K562 (cell line): Measurements from ENCODE around the gene SBF1. TPM values are rescaled to one million over a fixed set of nuclear protein-coding genes. Genes with fewer than 3 reads are reported as not detected.

Experiments used
- ATAC-seq: fragments of 200-7000 bp; cut with Tn5 transposase; 3 replicates; pipeline ENCODE4 v1.9.1; 2020; ENCODE audit warnings: moderate library complexity
- BruUV-seq: library from RNA; stranded (reverse); fragments of 400-500 nt; replicated peaks from 2 replicates; lab custom pipeline; 2021; lab: Mats Ljungman, UMichigan
- CTCF ChIA-PET: fragments of 300-600 bp; formaldehyde crosslinking; extraction: SDS; loops from one replicate; lab custom pipeline; 2021; ENCODE audit warnings: low intra/inter-chr PET ratio; lab: Yijun Ruan, JAX
- POLR2A ChIA-PET: fragments of 300-600, 350-650 bp; sonication (Branson Sonifier 250); formaldehyde crosslinking; extraction: SDS; loops from one replicate; lab custom pipeline; 2021; ENCODE audit warnings: antibody characterized with exemption, inconsistent platforms; lab: Yijun Ruan, JAX
- DNase-seq, 4 experiments: peaks; one replicate each; pipeline versions ENCODE4 v3.0.0 to v3.0.0-alpha.2; 2011 to 2018; ENCODE audit warnings: low spot score in 3 of 4, mixed read lengths in 3 of 4; ENCODE audit errors: extremely low read depth in 1 of 4
- FAIRE-seq: peaks from 2 replicates; lab custom pipeline; 2011; peaks lifted over from hg19 to GRCh38; lab: Jason Lieb, UNC
- H2AFZ ChIP-seq: 2 replicates; pipeline ENCODE4 v1.6.0; 2011; ENCODE audit warnings: low read depth, low read length, control low read depth, inconsistent platforms
- H3K27ac ChIP-seq: fragments of 200-600 bp; 3 replicates; pipeline ENCODE4 v1.8.0; 2011; ENCODE audit warnings: low read depth, mild to moderate bottlenecking, control low read depth, inconsistent platforms, low read length, moderate library complexity, mixed read lengths; ENCODE audit errors: extremely low read depth
- H3K27me3 ChIP-seq, 2 experiments: fragments of 300-600 bp in 1 of 2; 2 replicates in 1 of 2; 3 replicates in 1 of 2; pipeline versions ENCODE4 v1.6.0 to v1.8.0; 2011; ENCODE audit warnings: inconsistent platforms in 2 of 2, low read length in 2 of 2, mild to moderate bottlenecking in 1 of 2, mixed read lengths in 1 of 2, moderate library complexity in 1 of 2; ENCODE audit not compliant: control insufficient read depth in 2 of 2, insufficient read depth in 2 of 2
- H3K36me3 ChIP-seq: fragments of 300-600 bp; 3 replicates; pipeline ENCODE4 v1.8.0; 2011; ENCODE audit warnings: mild to moderate bottlenecking, low read length, inconsistent platforms; ENCODE audit not compliant: control insufficient read depth, insufficient read depth
- H3K4me1 ChIP-seq, 2 experiments: fragments of 200-600 bp in 1 of 2; replicated peaks in 1 of 2; 2 replicates in 1 of 2; 3 replicates in 1 of 2; pipeline versions ENCODE4 v1.5.1 to v1.8.0; 2011; ENCODE audit warnings: inconsistent platforms in 2 of 2, low read length in 2 of 2, mild to moderate bottlenecking in 1 of 2, mixed read lengths in 1 of 2, moderate library complexity in 1 of 2; ENCODE audit not compliant: control insufficient read depth in 2 of 2, insufficient read depth in 2 of 2
- H3K4me2 ChIP-seq: 2 replicates; pipeline ENCODE4 v1.6.1; 2011; ENCODE audit warnings: low read length, control low read depth, inconsistent platforms, mixed read lengths; ENCODE audit not compliant: insufficient read depth
- H3K4me3 ChIP-seq: fragments of 200-600 bp; sonication (generic), shearing (Covaris generic); 2 replicates; pipeline ENCODE4 v1.5.1; 2016; ENCODE audit warnings: control low read depth, inconsistent platforms
- H3K79me2 ChIP-seq: fragments of 200-600 bp; 3 replicates; pipeline ENCODE4 v1.8.0; 2011; ENCODE audit warnings: low read length, inconsistent platforms; ENCODE audit not compliant: control insufficient read depth, insufficient read depth
- H3K9ac ChIP-seq, 2 experiments: 2 replicates each; pipeline versions ENCODE4 v1.6.0 to v1.6.1; 2011; ENCODE audit warnings: low read depth in 2 of 2, low read length in 2 of 2, control low read depth in 1 of 2, inconsistent platforms in 1 of 2, mild to moderate bottlenecking in 1 of 2, mixed read lengths in 1 of 2; ENCODE audit not compliant: insufficient read depth in 1 of 2
- H3K9me1 ChIP-seq: one replicate; pipeline ENCODE4 v1.6.0; 2011; ENCODE audit warnings: inconsistent platforms, mild to moderate bottlenecking, low read length, moderate library complexity; ENCODE audit not compliant: control insufficient read depth, insufficient read depth
- H3K9me3 ChIP-seq: replicated peaks from 2 replicates; pipeline ENCODE4 v1.5.1; 2011; ENCODE audit warnings: low read depth, low read length, inconsistent platforms; ENCODE audit not compliant: control insufficient read depth, insufficient read depth
- H4K20me1 ChIP-seq: replicated peaks from 2 replicates; pipeline ENCODE4 v1.6.1; 2011; ENCODE audit warnings: low read length, inconsistent platforms, mixed read lengths; ENCODE audit not compliant: control insufficient read depth, insufficient read depth
- KLF6 ChIP-seq: fragments of 250-450 bp; sonication (Bioruptor Pico); IDR thresholded peaks from 2 replicates; pipeline ENCODE4 v1.4.0; 2020; ENCODE audit warnings: mild to moderate bottlenecking, moderate library complexity, borderline replicate concordance
- MNT ChIP-seq, 2 experiments: fragments of 450-650 bp; conservative IDR thresholded peaks; 2 replicates each; pipeline ENCODE4 v1.6.1; 2017; ENCODE audit warnings: mild to moderate bottlenecking in 2 of 2, moderate library complexity in 2 of 2
- RBM22 ChIP-seq: fragments of 200-400 bp; formaldehyde crosslinking; IDR thresholded peaks from 2 replicates; pipeline ENCODE4 v1.6.1; 2018; ENCODE audit warnings: low read length, low read depth; ENCODE audit not compliant: poor library complexity, severe bottlenecking
- RREB1 ChIP-seq: fragments of 250-450 bp; sonication (Bioruptor Pico); IDR thresholded peaks from 2 replicates; pipeline ENCODE4 v1.4.0; 2020
- SAFB2 ChIP-seq: fragments of 200-400 bp; formaldehyde crosslinking; IDR thresholded peaks from 2 replicates; pipeline ENCODE4 v1.6.1; 2018; ENCODE audit warnings: borderline replicate concordance, low read length, low read depth, moderate library complexity; ENCODE audit not compliant: severe bottlenecking
- XRCC4 ChIP-seq: IDR thresholded peaks from one replicate; pipeline ENCODE4 v1.6.1; 2011; ENCODE audit not compliant: insufficient read depth, insufficient read length; ENCODE audit errors: extremely low read depth
- WGBS: fragments of 100-300 bp; shearing (Covaris generic); methylation state at CpG from one replicate; pipeline ENCODE4 v1.1.6; 2016; ENCODE audit warnings: low coverage, mixed read lengths; ENCODE audit not compliant: insufficient coverage; ENCODE audit errors: missing lambda C conversion rate; 5-methylcytosine and 5-hydroxymethylcytosine counted together
- in situ Hi-C: fragments of 300-500 bp; cut with MboI; formaldehyde crosslinking; loops from 4 replicates; pipeline ENCODE4 v1.15.0; 2018; ENCODE audit warnings: inconsistent platforms, mixed read lengths
- intact Hi-C: fragments of 100-400 bp; cut with micrococcal nuclease; formaldehyde crosslinking; loops from 2 replicates; pipeline ENCODE4 v1.14.2; 2022
- polyA plus RNA-seq, 8 experiments: library from polyadenylated mRNA; depleted of rRNA in 4 of 8; stranded (reverse) in 5 of 8; unstranded in 3 of 8; fragments of >200 nt; fragmentation: Nextera tagmentation in 2 of 8; fragmentation: Illumina TruSeq in 1 of 8; extraction: Ambion mirVana in 2 of 8; extraction: Trizol in 1 of 8; gene quantifications; 2 replicates each; pipeline versions ENCODE4 v1.2.1 to v1.2.3, GENCODE V29; 2011 to 2014; ENCODE audit warnings: inconsistent platforms in 1 of 8, missing spikeins in 1 of 8
- total RNA-seq, 7 experiments: library from RNA; depleted of rRNA in 6 of 7; stranded (reverse); fragments of >200 nt in 6 of 7; fragmentation: Illumina TruSeq in 2 of 7; extraction: Trizol in 2 of 7; gene quantifications; 2 replicates each; pipeline versions ENCODE4 v1.2.1 to v1.2.3, GENCODE V29; 2011 to 2021; ENCODE audit warnings: low replicate concordance in 1 of 7
- TF ChIP-seq, protein P1 (sequence below): fragments of 150-350 bp; IDR thresholded peaks from 2 replicates; pipeline ENCODE4 v1.6.1; 2014; ENCODE audit warnings: low read depth, mild to moderate bottlenecking, low read length, borderline replicate concordance
- TF ChIP-seq, protein P2 (sequence below): fragments of 450-650 bp; formaldehyde crosslinking; IDR thresholded peaks from 2 replicates; pipeline ENCODE4 v1.4.0; 2022; ENCODE audit warnings: mild to moderate bottlenecking, moderate library complexity

Gene SBF1
- total and polyA plus RNA-seq, 9 of the 15 experiments (the other 6 are each of a cell fraction or from before 2014, with no cell fraction given): 0.44 to 50.4 (median 11.4) TPM

DNA sequence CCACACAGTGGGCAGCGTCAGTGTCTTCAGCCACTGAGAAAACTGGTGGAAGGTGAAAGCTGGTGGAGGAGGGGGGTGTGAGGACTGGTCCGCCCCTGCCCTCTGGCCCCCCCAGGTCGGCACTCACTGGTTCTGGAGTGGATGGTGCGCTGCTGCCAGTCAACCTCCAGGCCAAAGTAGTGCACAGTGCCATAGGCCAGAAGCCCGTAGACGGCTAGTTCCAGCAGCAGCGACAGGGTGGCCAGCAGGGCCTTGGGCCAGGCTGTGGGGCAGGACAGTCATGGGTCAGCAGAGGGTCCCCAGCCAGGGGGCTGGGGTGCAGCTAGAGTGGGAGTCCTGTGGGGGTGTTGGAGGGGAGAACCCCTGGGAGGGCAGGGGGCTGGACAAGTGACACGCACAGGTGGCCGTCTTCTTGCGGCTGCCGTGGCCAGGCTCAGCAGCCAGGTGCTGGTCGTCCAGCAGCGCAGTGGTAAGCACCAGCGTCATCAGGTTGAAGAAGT, 30.5 kb upstream of the SBF1 start:
- POLR2A ChIA-PET: interaction anchor here (1.3 kb wide), 1 partner anchor 8 kb away, joined by 4 read pairs; no protein-coding TSS in a partner anchor
- CTCF ChIA-PET: no interaction called here
- H2AFZ ChIP-seq: no peak overlapping the region
- FAIRE-seq (no peak), ATAC-seq (no peak), DNase-seq (no peak)
- no peaks in the 10 kb centered on the region for H3K27me3 ChIP-seq
- peaks cover 0 to 27% of the 10 kb centered on the region in 2 experiments; a peak in 3 of 5 replicates for H3K4me1 ChIP-seq
- intact Hi-C loops (no loop called here), in situ Hi-C loops (no loop called here)
- H3K9me3 ChIP-seq: 0 out of 2 replicates have a peak, but pooled peaks cover 1% of the 10 kb centered on the region
- H3K79me2 ChIP-seq: peaks cover 31% of the 10 kb centered on the region
- H3K4me3 ChIP-seq: no peak overlapping the region
- H3K4me2 ChIP-seq: no peak overlapping the region
- peaks cover 24% of the 10 kb centered on the region; the same call in 1 of the 3 replicates for H3K36me3 ChIP-seq
- no peaks in the 10 kb centered on the region for H4K20me1 ChIP-seq
- no TSS peak for BruUV-seq
- no peak overlapping the region for H3K27ac ChIP-seq
- no peaks in the 10 kb centered on the region for H3K9me1 ChIP-seq
- no peak overlapping the region for H3K9ac ChIP-seq
- WGBS: 100% methylated on average over 6 of the region's 14 CpGs
- no peak for TF ChIP-seq KLF6 (CRISPR knock-in tag)
- TF ChIP-seq MNT (conservative IDR thresholded peaks at IDR 0.05): no peak
- no peak for TF ChIP-seq RBM22
- no peak for TF ChIP-seq RREB1 (CRISPR knock-in tag)
- TF ChIP-seq, protein P1, sequence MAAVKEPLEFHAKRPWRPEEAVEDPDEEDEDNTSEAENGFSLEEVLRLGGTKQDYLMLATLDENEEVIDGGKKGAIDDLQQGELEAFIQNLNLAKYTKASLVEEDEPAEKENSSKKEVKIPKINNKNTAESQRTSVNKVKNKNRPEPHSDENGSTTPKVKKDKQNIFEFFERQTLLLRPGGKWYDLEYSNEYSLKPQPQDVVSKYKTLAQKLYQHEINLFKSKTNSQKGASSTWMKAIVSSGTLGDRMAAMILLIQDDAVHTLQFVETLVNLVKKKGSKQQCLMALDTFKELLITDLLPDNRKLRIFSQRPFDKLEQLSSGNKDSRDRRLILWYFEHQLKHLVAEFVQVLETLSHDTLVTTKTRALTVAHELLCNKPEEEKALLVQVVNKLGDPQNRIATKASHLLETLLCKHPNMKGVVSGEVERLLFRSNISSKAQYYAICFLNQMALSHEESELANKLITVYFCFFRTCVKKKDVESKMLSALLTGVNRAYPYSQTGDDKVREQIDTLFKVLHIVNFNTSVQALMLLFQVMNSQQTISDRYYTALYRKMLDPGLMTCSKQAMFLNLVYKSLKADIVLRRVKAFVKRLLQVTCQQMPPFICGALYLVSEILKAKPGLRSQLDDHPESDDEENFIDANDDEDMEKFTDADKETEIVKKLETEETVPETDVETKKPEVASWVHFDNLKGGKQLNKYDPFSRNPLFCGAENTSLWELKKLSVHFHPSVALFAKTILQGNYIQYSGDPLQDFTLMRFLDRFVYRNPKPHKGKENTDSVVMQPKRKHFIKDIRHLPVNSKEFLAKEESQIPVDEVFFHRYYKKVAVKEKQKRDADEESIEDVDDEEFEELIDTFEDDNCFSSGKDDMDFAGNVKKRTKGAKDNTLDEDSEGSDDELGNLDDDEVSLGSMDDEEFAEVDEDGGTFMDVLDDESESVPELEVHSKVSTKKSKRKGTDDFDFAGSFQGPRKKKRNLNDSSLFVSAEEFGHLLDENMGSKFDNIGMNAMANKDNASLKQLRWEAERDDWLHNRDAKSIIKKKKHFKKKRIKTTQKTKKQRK: no peak
- TF ChIP-seq XRCC4: no peak
- TF ChIP-seq SAFB2: no peak
- TF ChIP-seq, protein P2, sequence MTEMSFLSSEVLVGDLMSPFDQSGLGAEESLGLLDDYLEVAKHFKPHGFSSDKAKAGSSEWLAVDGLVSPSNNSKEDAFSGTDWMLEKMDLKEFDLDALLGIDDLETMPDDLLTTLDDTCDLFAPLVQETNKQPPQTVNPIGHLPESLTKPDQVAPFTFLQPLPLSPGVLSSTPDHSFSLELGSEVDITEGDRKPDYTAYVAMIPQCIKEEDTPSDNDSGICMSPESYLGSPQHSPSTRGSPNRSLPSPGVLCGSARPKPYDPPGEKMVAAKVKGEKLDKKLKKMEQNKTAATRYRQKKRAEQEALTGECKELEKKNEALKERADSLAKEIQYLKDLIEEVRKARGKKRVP (CRISPR knock-in tag): no peak
